Measurements from ENCODE around the gene LDB3.
"Not testable (repeated sequence)": the region's sequence is repeated elsewhere in the genome, so short reads cannot be mapped to it uniquely, and the experiment has no call there.

The LDB3 gene, protein sequence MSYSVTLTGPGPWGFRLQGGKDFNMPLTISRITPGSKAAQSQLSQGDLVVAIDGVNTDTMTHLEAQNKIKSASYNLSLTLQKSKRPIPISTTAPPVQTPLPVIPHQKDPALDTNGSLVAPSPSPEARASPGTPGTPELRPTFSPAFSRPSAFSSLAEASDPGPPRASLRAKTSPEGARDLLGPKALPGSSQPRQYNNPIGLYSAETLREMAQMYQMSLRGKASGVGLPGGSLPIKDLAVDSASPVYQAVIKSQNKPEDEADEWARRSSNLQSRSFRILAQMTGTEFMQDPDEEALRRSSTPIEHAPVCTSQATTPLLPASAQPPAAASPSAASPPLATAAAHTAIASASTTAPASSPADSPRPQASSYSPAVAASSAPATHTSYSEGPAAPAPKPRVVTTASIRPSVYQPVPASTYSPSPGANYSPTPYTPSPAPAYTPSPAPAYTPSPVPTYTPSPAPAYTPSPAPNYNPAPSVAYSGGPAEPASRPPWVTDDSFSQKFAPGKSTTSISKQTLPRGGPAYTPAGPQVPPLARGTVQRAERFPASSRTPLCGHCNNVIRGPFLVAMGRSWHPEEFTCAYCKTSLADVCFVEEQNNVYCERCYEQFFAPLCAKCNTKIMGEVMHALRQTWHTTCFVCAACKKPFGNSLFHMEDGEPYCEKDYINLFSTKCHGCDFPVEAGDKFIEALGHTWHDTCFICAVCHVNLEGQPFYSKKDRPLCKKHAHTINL

GRCh38 chr10:86668297-86669165, at the start of gene LDB3:
LDB3 (plus strand) TSS chr10:86668511; CDS start chr10:86668692, 181 bp downstream.
- DNase-seq: no peak

- no peak for DNase-seq
Measured at GRCh38 chr10:86628311-86628710, 40.0 kb upstream of the LDB3 start.

DNA sequence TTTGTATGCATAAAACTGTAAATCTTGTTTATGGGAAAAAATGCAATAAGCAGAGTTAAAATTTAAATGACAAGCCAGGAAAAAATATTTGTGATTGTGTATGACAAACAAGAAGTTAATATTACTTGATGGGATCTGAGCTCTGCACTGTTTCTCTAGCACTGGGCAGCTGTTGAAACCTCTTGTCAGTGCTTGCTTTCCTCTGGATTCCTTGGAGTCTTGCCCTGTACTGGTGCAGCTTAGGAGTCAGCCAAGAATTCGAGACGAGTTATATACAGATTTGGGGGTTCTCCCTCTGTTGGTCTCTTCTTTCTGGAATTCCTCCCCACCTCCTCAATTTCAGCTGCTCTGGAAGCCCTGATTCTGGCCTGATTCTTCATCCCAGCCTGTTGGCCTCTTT, 38.2 kb upstream of the LDB3 start:
- no peak for DNase-seq

DNA sequence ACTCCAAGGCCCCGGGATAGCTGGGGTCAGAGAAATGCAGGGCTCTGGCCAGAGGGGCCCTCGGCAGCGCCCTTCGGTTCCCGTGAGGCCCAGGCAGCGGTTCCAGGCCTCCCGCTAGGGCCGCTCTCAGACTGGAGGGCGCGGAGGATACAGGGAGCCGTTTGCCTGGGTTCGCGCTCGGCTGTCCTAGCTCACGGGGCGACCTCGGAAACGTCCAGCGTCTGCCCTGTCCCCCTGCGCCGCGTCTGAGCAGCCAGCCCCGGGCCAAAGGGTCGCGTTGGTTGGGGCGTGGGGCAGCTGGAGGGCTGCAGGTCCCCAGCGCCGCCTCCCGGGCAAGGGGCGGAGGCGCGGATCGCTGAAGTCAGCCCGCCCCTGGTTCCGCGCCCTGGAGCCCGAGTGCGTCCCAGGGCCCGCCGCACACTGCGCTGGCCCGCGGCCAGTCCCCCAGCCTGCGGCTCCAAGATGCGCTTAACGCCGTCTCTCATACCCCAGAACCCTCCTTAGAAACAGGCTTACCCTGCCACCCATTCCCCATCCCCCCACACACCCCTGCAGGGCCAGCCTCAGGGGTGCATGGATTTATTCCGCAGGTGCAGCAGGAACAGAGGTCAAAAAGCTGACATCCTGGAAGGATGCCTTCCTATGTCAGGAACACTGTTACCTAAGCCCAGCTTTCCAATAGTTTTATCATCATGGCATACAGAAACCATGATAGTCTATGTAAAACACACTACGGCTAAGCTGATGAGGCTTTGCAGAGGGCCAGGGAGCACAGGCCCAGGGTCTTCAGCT, 36.1 kb upstream of the LDB3 start:
- DNase-seq: no peak

DNA sequence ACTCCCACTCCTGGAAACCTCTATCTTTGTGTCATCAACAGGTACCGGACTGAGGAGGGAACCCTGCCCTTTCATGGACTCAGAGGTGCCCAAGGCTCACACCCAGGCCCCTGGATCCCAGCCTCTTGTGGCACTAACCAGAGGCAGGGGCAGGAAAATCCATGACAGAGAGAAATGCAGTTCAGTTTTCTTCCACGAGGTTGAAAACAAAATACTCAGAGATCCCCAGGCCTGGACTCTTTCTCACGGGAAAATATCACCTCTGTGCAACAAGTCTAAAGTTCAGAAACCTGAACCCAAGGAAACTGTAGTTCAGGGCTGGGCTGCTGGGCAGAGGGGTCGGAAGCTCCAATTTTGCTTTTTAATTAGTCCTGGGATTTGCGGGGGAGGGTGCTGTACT, 35.4 kb upstream of the LDB3 start:
- no peak for DNase-seq

DNA sequence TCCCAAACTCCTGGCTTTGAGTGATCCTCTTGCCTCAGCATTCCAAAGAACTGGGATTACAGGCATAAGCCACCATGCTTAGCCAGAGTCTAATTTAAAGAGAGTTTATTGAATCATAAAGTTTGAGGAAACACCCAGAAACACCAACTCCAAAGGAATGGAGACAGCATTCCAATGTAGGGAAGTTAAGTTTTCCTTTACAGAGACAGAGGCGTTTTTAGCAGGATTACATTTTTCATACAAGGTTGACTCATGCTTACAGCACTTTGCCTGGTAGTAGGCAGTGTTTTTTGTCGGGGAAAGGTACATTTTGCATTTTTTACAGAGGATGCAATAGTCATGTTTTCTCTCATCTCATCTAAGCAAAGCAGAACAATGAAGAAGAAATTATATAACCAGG, 32.9 kb upstream of the LDB3 start:
- DNase-seq: no peak

GRCh38 chr10:86636311-86636710, 32.0 kb upstream of the LDB3 start:
- DNase-seq: no peak

DNA sequence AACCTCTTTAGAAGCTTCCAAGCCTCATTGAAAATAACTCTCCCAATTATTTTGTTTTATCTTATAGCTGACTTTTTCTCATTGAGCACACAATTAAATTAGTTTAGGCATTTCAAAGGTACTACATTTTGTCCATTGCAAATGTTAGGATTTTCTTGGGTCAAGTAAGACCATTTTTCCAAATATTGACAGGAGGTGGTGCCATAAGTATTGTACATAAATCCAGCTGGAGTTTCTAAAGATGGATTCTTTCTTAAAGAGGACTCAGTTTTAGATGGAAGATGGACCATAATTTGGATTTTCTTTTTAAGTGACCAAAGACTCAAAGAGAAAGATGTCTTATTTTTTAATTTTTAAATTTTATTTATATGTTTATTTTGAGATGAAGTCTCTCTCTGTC, 26.3 kb upstream of the LDB3 start:
- no peak for DNase-seq

DNA sequence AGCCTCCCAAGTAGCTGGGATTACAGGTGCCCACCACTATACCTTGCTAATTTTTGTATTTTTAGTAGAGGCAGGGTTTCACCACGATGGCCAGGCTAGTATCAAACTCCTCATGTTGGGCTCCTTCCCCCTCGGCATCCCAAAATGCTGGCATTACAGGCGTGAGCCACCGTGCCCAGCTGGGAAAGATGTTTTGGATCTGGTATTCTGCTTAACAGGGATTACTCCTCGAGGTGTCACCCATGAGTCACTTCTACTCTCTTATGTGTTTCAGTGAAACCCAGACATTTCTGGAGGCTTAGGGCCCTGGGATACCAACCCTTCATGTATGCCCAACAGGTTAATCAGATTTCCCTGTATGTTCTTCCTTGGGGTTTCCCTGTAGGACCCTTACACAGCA, 25.8 kb upstream of the LDB3 start:
- DNase-seq: no peak

- DNase-seq: no peak
Measured at GRCh38 chr10:86644152-86644793, 24.0 kb upstream of the LDB3 start.

DNA sequence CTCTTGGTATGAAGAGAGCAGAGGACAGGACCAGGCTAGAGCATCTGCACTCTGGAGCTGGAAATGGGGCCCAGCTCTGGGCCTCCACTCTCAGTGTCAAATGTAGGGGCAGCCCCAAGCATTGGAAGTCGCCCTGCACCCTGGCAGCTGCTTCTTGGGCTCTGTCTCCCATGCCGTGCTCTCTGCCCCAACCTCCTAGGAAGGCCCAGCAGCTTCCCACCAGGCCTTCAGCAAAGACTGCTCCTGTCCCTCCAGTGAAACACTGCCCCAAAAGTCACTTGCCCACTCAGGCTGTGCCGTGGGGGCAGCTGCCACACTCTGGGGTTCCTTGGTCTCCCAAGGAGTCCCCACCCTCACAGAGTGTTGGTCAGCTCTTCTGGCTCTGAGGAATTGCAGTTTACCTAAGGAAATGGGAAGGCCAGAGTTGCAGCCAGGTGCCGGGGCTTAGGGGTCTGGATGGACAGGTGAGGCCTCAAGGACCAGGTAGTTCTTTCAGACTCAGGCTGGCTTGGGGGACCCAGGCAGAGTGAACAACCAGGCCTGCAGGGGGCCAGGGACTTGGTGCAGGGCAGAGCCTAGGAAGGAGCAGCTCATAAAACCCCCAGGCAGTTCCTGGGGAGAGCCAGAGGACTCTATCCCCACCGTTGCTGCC, 23.4 kb upstream of the LDB3 start:
- DNase-seq: no peak

- not testable (repeated sequence) for DNase-seq
Measured at GRCh38 chr10:86645621-86646165, 22.6 kb upstream of the LDB3 start.

DNA sequence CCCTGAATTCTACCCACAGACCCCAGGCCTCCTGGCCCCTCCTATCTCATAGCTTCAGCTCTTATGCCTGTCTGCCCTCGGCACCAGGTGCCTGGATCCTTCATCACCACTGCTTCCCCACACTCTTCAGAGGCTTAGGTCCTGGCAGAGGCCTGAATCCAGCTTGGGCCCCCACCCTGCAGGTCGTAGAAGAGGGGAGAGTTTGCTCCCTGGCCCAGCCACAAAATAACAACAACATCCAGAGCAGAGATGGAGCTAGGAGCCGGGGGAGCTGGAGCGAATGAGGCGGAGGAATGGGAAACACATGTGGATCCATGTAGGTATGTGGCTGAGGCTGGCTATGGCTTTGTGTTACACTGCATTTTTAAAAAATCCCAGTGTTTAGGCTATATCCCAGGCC, 21.8 kb upstream of the LDB3 start:
- peak; percentile 6 for DNase-seq

DNA sequence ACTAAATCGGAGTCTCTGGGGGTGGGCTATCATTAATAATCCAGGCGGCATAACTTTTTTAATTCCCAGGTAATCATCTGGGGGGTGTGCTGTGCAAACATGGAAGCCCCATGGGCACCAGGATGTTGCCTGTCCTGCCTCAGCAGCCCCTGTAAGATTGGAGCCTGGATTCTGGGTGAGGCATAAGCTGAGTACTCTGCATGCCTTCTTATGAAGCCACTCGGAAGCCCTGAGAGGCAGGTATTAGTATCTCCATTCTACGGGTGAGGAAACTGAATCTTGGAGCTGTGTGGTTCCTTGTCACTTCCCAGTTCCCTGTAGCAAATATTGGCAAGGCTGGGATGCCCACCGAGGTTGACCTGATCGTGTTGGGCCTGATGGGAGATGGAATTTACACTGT, 21.4 kb upstream of the LDB3 start:
- DNase-seq: no peak

GRCh38 chr10:86647773-86648703, 20.3 kb upstream of the LDB3 start:
- DNase-seq: no peak

DNA sequence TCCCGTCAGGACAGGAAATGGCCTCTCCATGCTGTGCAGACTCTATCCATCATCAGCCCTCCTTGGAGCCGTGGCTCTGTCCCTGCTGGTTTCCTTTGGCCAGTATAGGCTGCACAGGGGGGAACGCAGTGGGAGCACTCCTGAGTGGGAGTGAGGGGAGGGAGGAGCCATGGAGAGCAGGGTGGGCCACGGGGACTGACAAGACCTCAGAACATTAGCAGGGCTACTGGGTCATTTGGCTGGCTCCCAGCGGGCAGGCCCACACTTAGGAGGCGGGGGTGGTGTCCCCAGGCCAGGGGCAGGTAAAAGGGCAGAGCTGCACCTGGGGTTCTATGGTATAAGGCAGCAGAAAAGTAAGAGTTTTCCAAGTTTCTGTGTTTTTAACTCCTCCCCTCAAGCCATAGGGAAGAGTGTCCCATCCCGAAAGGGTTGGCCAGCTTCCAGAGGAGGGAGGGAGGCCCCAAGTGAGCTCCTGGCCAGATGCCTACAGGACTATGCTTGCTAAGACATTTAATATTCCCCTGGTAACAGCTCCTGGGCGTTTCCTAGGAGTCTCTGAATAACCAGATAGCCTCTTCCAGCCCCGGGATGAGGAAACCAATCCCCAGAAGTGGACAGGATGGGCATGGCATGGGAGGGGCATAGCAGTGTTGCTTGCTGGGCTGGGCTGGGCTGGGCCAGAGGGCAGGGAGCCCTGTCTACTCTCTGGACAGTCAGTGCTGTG, 19.4 kb upstream of the LDB3 start:
- DNase-seq: no peak

- no peak for DNase-seq
Measured at GRCh38 chr10:86649471-86650150, 18.7 kb upstream of the LDB3 start.

- peak; percentile 11 for DNase-seq
Measured at GRCh38 chr10:86650151-86650550, 18.2 kb upstream of the LDB3 start.

- DNase-seq: no peak
Measured at GRCh38 chr10:86651021-86651471, 17.3 kb upstream of the LDB3 start.
